IMR-90 (cell line): Measurements from ENCODE around the gene KIF25. TPM values are rescaled to one million over a fixed set of nuclear protein-coding genes. Genes with fewer than 3 reads are reported as not detected.

ENCODE experiments used
- ATAC-seq: fragments of 200-7000 bp; cut with Tn5 transposase; 2 replicates; pipeline ENCODE4 v1.9.1; 2020; ENCODE audit warnings: low read depth, mild to moderate bottlenecking, moderate library complexity
- BruUV-seq: library from RNA; stranded (reverse); fragments of 400-500 nt; replicated peaks from 2 replicates; lab custom pipeline; 2021; lab: Mats Ljungman, UMichigan
- CTCF ChIA-PET: fragments of 300-600 bp; formaldehyde crosslinking; extraction: SDS; loops from one replicate; lab custom pipeline; 2021; ENCODE audit warnings: antibody characterized with exemption; lab: Yijun Ruan, JAX
- POLR2A ChIA-PET: fragments of 300-600 bp; sonication (Branson Sonifier 250); formaldehyde crosslinking; loops from one replicate; lab custom pipeline; 2022; ENCODE audit warnings: antibody characterized with exemption; ENCODE audit not compliant: unreplicated experiment; lab: Charles Lee
- DNase-seq: peaks from one replicate; pipeline ENCODE4 v3.0.0; 2013
- H2AFZ ChIP-seq: replicated peaks from 2 replicates; pipeline ENCODE3; 2013; ENCODE audit warnings: low read length, mild to moderate bottlenecking; ENCODE audit not compliant: poor library complexity
- H2AK5ac ChIP-seq: 2 replicates; pipeline ENCODE4 v1.6.1; 2013; ENCODE audit warnings: low read depth, low read length, inconsistent platforms
- H2AK9ac ChIP-seq: replicated peaks from 2 replicates; pipeline ENCODE3; 2013; ENCODE audit warnings: mild to moderate bottlenecking, low read depth, low read length, moderate library complexity; ENCODE audit not compliant: poor library complexity
- H2BK120ac ChIP-seq: 2 replicates; pipeline ENCODE4 v1.6.1; 2013; ENCODE audit warnings: low read depth, low read length, inconsistent platforms
- H2BK15ac ChIP-seq: 3 replicates; pipeline ENCODE4 v1.6.1; 2013; ENCODE audit warnings: low read depth, low read length, inconsistent platforms
- H2BK20ac ChIP-seq: 2 replicates; pipeline ENCODE4 v1.6.1; 2013; ENCODE audit warnings: low read depth, mild to moderate bottlenecking, inconsistent platforms, low read length, moderate library complexity
- H2BK5ac ChIP-seq: 2 replicates; pipeline ENCODE4 v1.6.1; 2013; ENCODE audit warnings: mild to moderate bottlenecking, low read depth, low read length, inconsistent platforms; ENCODE audit not compliant: poor library complexity, severe bottlenecking
- H3K14ac ChIP-seq: replicated peaks from 2 replicates; pipeline ENCODE4 v1.6.1; 2013; ENCODE audit warnings: low read depth, low read length, inconsistent platforms
- H3K18ac ChIP-seq: 2 replicates; pipeline ENCODE4 v1.6.1; 2013; ENCODE audit warnings: low read depth, low read length, control low read depth
- H3K23ac ChIP-seq: 2 replicates; pipeline ENCODE4 v1.6.1; 2013; ENCODE audit warnings: low read depth, low read length, inconsistent platforms
- H3K27ac ChIP-seq: 2 replicates; pipeline ENCODE4 v1.5.1; 2013; ENCODE audit warnings: mild to moderate bottlenecking, control low read depth, low read length; ENCODE audit not compliant: insufficient read depth
- H3K27me3 ChIP-seq: 2 replicates; pipeline ENCODE4 v1.6.1; 2013; ENCODE audit warnings: low read length; ENCODE audit not compliant: control insufficient read depth, insufficient read depth
- H3K36me3 ChIP-seq: 2 replicates; pipeline ENCODE4 v1.6.1; 2013; ENCODE audit warnings: low read length, mixed read lengths; ENCODE audit not compliant: control insufficient read depth, insufficient read depth
- H3K4ac ChIP-seq: 2 replicates; pipeline ENCODE4 v1.6.1; 2013; ENCODE audit warnings: low read depth, low read length, inconsistent platforms
- H3K4me1 ChIP-seq: 2 replicates; pipeline ENCODE4 v1.6.1; 2013; ENCODE audit warnings: low read length, mixed read lengths; ENCODE audit not compliant: control insufficient read depth, insufficient read depth
- H3K4me2 ChIP-seq: 2 replicates; pipeline ENCODE4 v1.6.1; 2013; ENCODE audit warnings: low read depth, mild to moderate bottlenecking, control low read depth, low read length, moderate library complexity
- H3K4me3 ChIP-seq: 2 replicates; pipeline ENCODE4 v1.5.1; 2013; ENCODE audit warnings: low read depth, mild to moderate bottlenecking, control low read depth, low read length, moderate library complexity; ENCODE audit not compliant: insufficient read depth
- H3K56ac ChIP-seq: 2 replicates; pipeline ENCODE4 v1.6.1; 2013; ENCODE audit warnings: low read length, inconsistent platforms; ENCODE audit not compliant: insufficient read depth; ENCODE audit errors: extremely low read depth
- H3K79me1 ChIP-seq, 2 experiments: 2 replicates each; pipeline ENCODE4 v1.6.1; 2013; ENCODE audit warnings: low read length in 2 of 2, inconsistent platforms in 1 of 2, low read depth in 1 of 2
- H3K9ac ChIP-seq: 2 replicates; pipeline ENCODE4 v1.6.1; 2013; ENCODE audit warnings: low read depth, low read length, control low read depth
- H3K9me1 ChIP-seq: 2 replicates; pipeline ENCODE4 v1.6.1; 2013; ENCODE audit warnings: low read length, inconsistent platforms; ENCODE audit not compliant: insufficient read depth
- H3K9me3 ChIP-seq: 2 replicates; pipeline ENCODE4 v1.6.1; 2013; ENCODE audit warnings: low read length; ENCODE audit not compliant: control insufficient read depth, insufficient read depth
- H4K20me1 ChIP-seq: 2 replicates; pipeline ENCODE4 v1.6.1; 2013; ENCODE audit warnings: low read length, inconsistent platforms; ENCODE audit not compliant: insufficient read depth
- H4K5ac ChIP-seq: 2 replicates; pipeline ENCODE4 v1.6.1; 2013; ENCODE audit warnings: mild to moderate bottlenecking, low read depth, low read length, control low read depth
- H4K8ac ChIP-seq, 2 experiments: 2 replicates each; pipeline ENCODE4 v1.6.1; 2013; ENCODE audit warnings: low read depth in 2 of 2, low read length in 2 of 2, control low read depth in 1 of 2, inconsistent platforms in 1 of 2
- H4K91ac ChIP-seq: 2 replicates; pipeline ENCODE4 v1.6.1; 2013; ENCODE audit warnings: low read depth, low read length, inconsistent platforms; ENCODE audit not compliant: insufficient read depth
- BHLHE40 ChIP-seq: fragments of 150-350 bp; IDR thresholded peaks from 2 replicates; pipeline ENCODE4 v1.6.1; 2016; ENCODE audit warnings: mild to moderate bottlenecking, low read depth, low read length
- CEBPB ChIP-seq: IDR thresholded peaks from 2 replicates; pipeline ENCODE4 v1.6.1; 2012; ENCODE audit warnings: low read depth, low read length, improper control_type of control experiment
- CHD1 ChIP-seq: IDR thresholded peaks from 2 replicates; pipeline ENCODE4 v1.6.1; 2012; ENCODE audit warnings: low read depth, low read length, improper control_type of control experiment
- FOS ChIP-seq: fragments of 150-350 bp; IDR thresholded peaks from 2 replicates; pipeline ENCODE4 v1.6.1; 2016; ENCODE audit warnings: low read depth, low read length
- MAFK ChIP-seq: IDR thresholded peaks from 2 replicates; pipeline ENCODE4 v1.6.1; 2012; ENCODE audit warnings: low read depth, low read length, improper control_type of control experiment
- MAZ ChIP-seq: IDR thresholded peaks from 2 replicates; pipeline ENCODE4 v1.6.1; 2012; ENCODE audit warnings: low read depth, mild to moderate bottlenecking, low read length, improper control_type of control experiment, moderate library complexity, borderline replicate concordance
- MXI1 ChIP-seq: IDR thresholded peaks from 2 replicates; pipeline ENCODE4 v1.6.1; 2012; ENCODE audit warnings: low read depth, mild to moderate bottlenecking, low read length, moderate library complexity, borderline replicate concordance
- NFE2L2 ChIP-seq: fragments of 150-350 bp; IDR thresholded peaks from 2 replicates; pipeline ENCODE4 v1.6.1; 2016; ENCODE audit warnings: low read depth, mild to moderate bottlenecking, low read length
- POLR2A ChIP-seq: IDR thresholded peaks from 2 replicates; pipeline ENCODE4 v1.6.1; 2012; ENCODE audit warnings: mild to moderate bottlenecking, low read depth, low read length
- RAD21 ChIP-seq: IDR thresholded peaks from 2 replicates; pipeline ENCODE4 v1.6.1; 2012; ENCODE audit warnings: low read length, improper control_type of control experiment
- RCOR1 ChIP-seq: IDR thresholded peaks from 2 replicates; pipeline ENCODE4 v1.6.1; 2012; ENCODE audit warnings: mild to moderate bottlenecking, low read length, improper control_type of control experiment; ENCODE audit not compliant: insufficient replicate concordance
- RFX5 ChIP-seq: IDR thresholded peaks from 2 replicates; pipeline ENCODE4 v1.8.0; 2012; ENCODE audit warnings: low read depth, mild to moderate bottlenecking, low read length, moderate library complexity
- SMC3 ChIP-seq: fragments of 150-350 bp; IDR thresholded peaks from 2 replicates; pipeline ENCODE4 v1.6.1; 2016; ENCODE audit warnings: low read depth, mild to moderate bottlenecking, antibody characterized with exemption, low read length, moderate library complexity
- WGBS, 2 experiments: methylation state at CpG; one replicate each; pipeline versions ENCODE4 v1.1.5 to v1.1.7; 2013; ENCODE audit warnings: missing lambda C conversion rate in 2 of 2; ENCODE audit not compliant: insufficient read length in 1 of 2; ENCODE audit errors: extremely low coverage in 2 of 2; 5-methylcytosine and 5-hydroxymethylcytosine counted together
- dilution Hi-C: fragments of 300-500 bp; cut with HindIII; formaldehyde crosslinking; loops from one replicate; pipeline ENCODE4 v1.14.3; 2018; ENCODE audit warnings: low sequenced_read_pairs; ENCODE audit not compliant: unreplicated experiment
- in situ Hi-C: fragments of 300-500 bp; cut with MboI; formaldehyde crosslinking; loops from 3 replicates; pipeline ENCODE4 v1.14.3; 2019; ENCODE audit warnings: low sequenced_read_pairs, inconsistent platforms, mixed read lengths
- intact Hi-C: fragments of 100-400 bp; cut with micrococcal nuclease; formaldehyde crosslinking; loops from 2 replicates; pipeline ENCODE4 v1.10.0; 2022
- polyA plus RNA-seq, 3 experiments: library from polyadenylated mRNA; depleted of rRNA; stranded (reverse); fragments of >200 nt; gene quantifications; 2 replicates each; pipeline ENCODE4 v1.2.3, GENCODE V29; 2012; ENCODE audit warnings: low replicate concordance in 1 of 3
- total RNA-seq: library from RNA; depleted of rRNA; stranded (reverse); fragments of >200 nt; gene quantifications from 2 replicates; pipeline ENCODE4 v1.2.3, GENCODE V29; 2012

The KIF25 gene
- total and polyA plus RNA-seq, 2 of the 4 experiments (the other 2 are of a cell fraction), result not detected

DNA sequence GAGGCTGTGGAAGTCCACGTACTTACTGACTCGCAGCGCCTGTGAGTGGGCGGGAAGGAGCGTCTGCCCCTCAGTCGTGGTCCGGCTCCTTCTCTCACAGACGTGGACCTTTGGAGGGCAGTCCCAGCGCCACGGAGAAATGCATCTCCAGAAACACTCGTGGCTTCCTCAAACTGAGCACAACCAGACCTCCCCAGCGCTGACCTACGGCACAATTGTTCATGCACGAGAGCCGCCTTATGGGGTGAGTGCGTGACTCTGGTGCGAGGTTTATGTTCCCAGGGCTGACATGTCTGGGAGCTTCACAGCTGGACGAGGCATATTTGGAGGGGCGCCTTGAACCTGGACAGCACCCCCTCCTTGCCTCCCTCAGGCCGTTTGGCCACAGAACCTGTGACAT, 51.8 kb downstream of the KIF25 start:
- in situ Hi-C loops, result no loop called here
- H3K4ac ChIP-seq, result no peak overlapping the region
- H2AK5ac ChIP-seq, result no peak overlapping the region
- no peak overlapping the region for H3K18ac ChIP-seq
- H3K4me3 ChIP-seq, result no peak overlapping the region
- H2AFZ ChIP-seq, result no peak overlapping the region
- H4K5ac ChIP-seq, result no peak overlapping the region
- no peak overlapping the region for H2BK20ac ChIP-seq
- H3K27me3 ChIP-seq, result no peaks in the 10 kb centered on the region
- H2AK9ac ChIP-seq, result peak overlapping the region; percentile 30
- dilution Hi-C loops, result no loop called here
- H3K79me1 ChIP-seq, result no peaks in the 10 kb centered on the region
- 92% methylated on average over 7 of the region's 20 CpGs; no CpG with 5 or more reads in 1 of the 2 experiments for WGBS, 2 experiments
- H3K9me1 ChIP-seq, result no peaks in the 10 kb centered on the region
- H3K36me3 ChIP-seq, result no peaks in the 10 kb centered on the region
- H4K20me1 ChIP-seq, result no peaks in the 10 kb centered on the region
- H4K8ac ChIP-seq, result no peak overlapping the region
- no peak overlapping the region for H2BK15ac ChIP-seq
- no peak overlapping the region for H3K23ac ChIP-seq
- H3K4me2 ChIP-seq, result no peak overlapping the region
- no peaks in the 10 kb centered on the region for H3K9me3 ChIP-seq
- BruUV-seq, result no TSS peak
- no peak overlapping the region for H2BK120ac ChIP-seq
- TF ChIP-seq RFX5, result no peak
- TF ChIP-seq NFE2L2, result no peak
- TF ChIP-seq CEBPB, result no peak
- no peak for TF ChIP-seq MAZ
- no peak for TF ChIP-seq BHLHE40
- TF ChIP-seq RCOR1, result no peak
- TF ChIP-seq CHD1, result no peak
- TF ChIP-seq SMC3, result no peak
- TF ChIP-seq MXI1, result no peak
- no peak for TF ChIP-seq RAD21
- no peak for TF ChIP-seq POLR2A
- TF ChIP-seq MAFK, result no peak
- TF ChIP-seq FOS, result no peak
- no peak overlapping the region for H3K56ac ChIP-seq
- no peak overlapping the region for H3K14ac ChIP-seq
- no peak overlapping the region for H3K27ac ChIP-seq
- H2BK5ac ChIP-seq, result no peak overlapping the region
- no peak for DNase-seq
- ChIA-PET POLR2A (no interaction called here), CTCF (no interaction called here)
- no peak for ATAC-seq
- no peak overlapping the region for H4K91ac ChIP-seq
- H3K4me1 ChIP-seq, result peaks cover 8% of the 10 kb centered on the region; the same call in 1 of the 2 replicates
- no peak overlapping the region for H3K9ac ChIP-seq
- intact Hi-C loops, result no loop called here
